HepG2 (cell line): ENCODE data around the gene SLC43A1. TPM values are rescaled to one million over a fixed set of nuclear protein-coding genes. Genes with fewer than 3 reads are reported as not detected.

Experiments
- BRF2 ChIP-seq: sonication (generic); formaldehyde crosslinking; IDR thresholded peaks from 2 replicates; pipeline ENCODE4 v1.8.1; 2022; ENCODE audit warnings: mild to moderate bottlenecking, missing genetic modification reagents
- ELF4 ChIP-seq: sonication (generic); formaldehyde crosslinking; IDR thresholded peaks from 2 replicates; pipeline ENCODE4 v1.5.0; 2020; ENCODE audit warnings: missing genetic modification reagents, mild to moderate bottlenecking, moderate library complexity, borderline replicate concordance
- HOMEZ ChIP-seq: IDR thresholded peaks from 2 replicates; pipeline ENCODE4 v1.6.1; 2016; ENCODE audit warnings: low read depth
- KDM1A ChIP-seq: IDR thresholded peaks from 2 replicates; pipeline ENCODE4 v1.6.1; 2016; ENCODE audit warnings: missing compliant biosample characterization
- NONO ChIP-seq, 2 experiments: fragments of 450-650 bp in 1 of 2; sonication (generic) in 1 of 2; formaldehyde crosslinking in 1 of 2; IDR thresholded peaks in 1 of 2; conservative IDR thresholded peaks in 1 of 2; 2 replicates each; pipeline versions ENCODE4 v1.6.1 to v1.8.0; 2017 to 2022; ENCODE audit warnings: mild to moderate bottlenecking in 1 of 2, missing genetic modification reagents in 1 of 2, moderate library complexity in 1 of 2
- SAP130 ChIP-seq: IDR thresholded peaks from 2 replicates; pipeline ENCODE4 v1.6.1; 2016; ENCODE audit warnings: low read depth
- ZBTB38 ChIP-seq: sonication (generic); formaldehyde crosslinking; IDR thresholded peaks from 2 replicates; pipeline ENCODE4 v1.5.1; 2020; ENCODE audit warnings: mild to moderate bottlenecking, missing genetic modification reagents
- ZEB1 ChIP-seq: IDR thresholded peaks from 2 replicates; pipeline ENCODE4 v1.6.1; 2012; ENCODE audit warnings: mild to moderate bottlenecking, low read depth, inconsistent platforms; ENCODE audit not compliant: insufficient replicate concordance
- ZNF598 ChIP-seq: sonication (generic); formaldehyde crosslinking; IDR thresholded peaks from 2 replicates; pipeline ENCODE4 v1.5.1; 2020; ENCODE audit warnings: mild to moderate bottlenecking, missing genetic modification reagents, borderline replicate concordance
- ZNF784 ChIP-seq: sonication (generic); formaldehyde crosslinking; IDR thresholded peaks from 2 replicates; pipeline ENCODE4 v1.5.1; 2020; ENCODE audit warnings: missing genetic modification reagents, mild to moderate bottlenecking, borderline replicate concordance
- ZSCAN25 ChIP-seq: sonication (generic); formaldehyde crosslinking; IDR thresholded peaks from 2 replicates; pipeline ENCODE4 v1.8.0; 2022; ENCODE audit warnings: mild to moderate bottlenecking, missing genetic modification reagents
- polyA plus RNA-seq, 8 experiments: library from polyadenylated mRNA; depleted of rRNA in 3 of 8; stranded (reverse) in 7 of 8; unstranded in 1 of 8; fragments of >200 nt; fragmentation: Illumina TruSeq in 4 of 8; extraction: Trizol in 4 of 8; gene quantifications; 2 replicates each; pipeline versions ENCODE4 v1.2.1 to v1.2.3, GENCODE V29; 2011 to 2016; ENCODE audit warnings: low read depth in 4 of 8, missing spikeins in 1 of 8, mixed read lengths in 1 of 8; ENCODE audit not compliant: insufficient read depth in 1 of 8
- total RNA-seq, 5 experiments: library from RNA; depleted of rRNA; stranded (reverse); fragments of >200 nt; fragmentation: Illumina TruSeq; extraction: Trizol; gene quantifications; 2 replicates each; pipeline ENCODE4 v1.2.3, GENCODE V29; 2016; ENCODE audit warnings: low read depth in 1 of 5
- TF ChIP-seq, protein P1 (sequence below): sonication (generic); formaldehyde crosslinking; IDR thresholded peaks from one replicate; pipeline ENCODE4 v1.5.1; 2020; ENCODE audit warnings: mild to moderate bottlenecking, missing genetic modification reagents; ENCODE audit errors: not compliant biosample characterization
- TF ChIP-seq, protein P2 (sequence below): IDR thresholded peaks from 2 replicates; pipeline ENCODE4 v1.6.1; 2012; ENCODE audit warnings: inconsistent platforms
- TF ChIP-seq, protein P3 (sequence below): sonication (generic); formaldehyde crosslinking; IDR thresholded peaks from 2 replicates; pipeline ENCODE4 v1.5.1; 2020; ENCODE audit warnings: missing genetic modification reagents, mild to moderate bottlenecking, borderline replicate concordance

The SLC43A1 gene
- total and polyA plus RNA-seq, 2 of the 13 experiments (the other 11 are each of a cell fraction or from before 2014, with no cell fraction given) = 72.3 to 87.6 TPM

DNA sequence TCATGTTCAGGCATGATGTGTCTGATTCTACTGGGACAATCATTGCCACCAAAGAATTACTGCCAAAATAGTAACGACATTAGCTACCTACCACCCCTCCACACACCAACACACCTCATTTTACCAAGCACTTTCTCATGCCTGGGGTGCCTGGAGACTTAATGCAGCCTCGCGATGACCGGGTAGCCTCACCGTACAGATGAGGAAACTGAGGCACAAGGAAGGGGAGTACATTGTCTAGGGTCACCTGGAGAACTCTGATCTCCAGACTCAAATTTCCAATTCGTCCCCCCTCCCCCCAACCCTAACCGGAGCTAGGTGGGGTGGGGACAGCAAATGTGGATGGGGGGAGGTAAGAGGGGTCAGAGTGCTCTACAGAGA is 57.9 kb downstream of the SLC43A1 start (continued):
- TF ChIP-seq, protein P1, sequence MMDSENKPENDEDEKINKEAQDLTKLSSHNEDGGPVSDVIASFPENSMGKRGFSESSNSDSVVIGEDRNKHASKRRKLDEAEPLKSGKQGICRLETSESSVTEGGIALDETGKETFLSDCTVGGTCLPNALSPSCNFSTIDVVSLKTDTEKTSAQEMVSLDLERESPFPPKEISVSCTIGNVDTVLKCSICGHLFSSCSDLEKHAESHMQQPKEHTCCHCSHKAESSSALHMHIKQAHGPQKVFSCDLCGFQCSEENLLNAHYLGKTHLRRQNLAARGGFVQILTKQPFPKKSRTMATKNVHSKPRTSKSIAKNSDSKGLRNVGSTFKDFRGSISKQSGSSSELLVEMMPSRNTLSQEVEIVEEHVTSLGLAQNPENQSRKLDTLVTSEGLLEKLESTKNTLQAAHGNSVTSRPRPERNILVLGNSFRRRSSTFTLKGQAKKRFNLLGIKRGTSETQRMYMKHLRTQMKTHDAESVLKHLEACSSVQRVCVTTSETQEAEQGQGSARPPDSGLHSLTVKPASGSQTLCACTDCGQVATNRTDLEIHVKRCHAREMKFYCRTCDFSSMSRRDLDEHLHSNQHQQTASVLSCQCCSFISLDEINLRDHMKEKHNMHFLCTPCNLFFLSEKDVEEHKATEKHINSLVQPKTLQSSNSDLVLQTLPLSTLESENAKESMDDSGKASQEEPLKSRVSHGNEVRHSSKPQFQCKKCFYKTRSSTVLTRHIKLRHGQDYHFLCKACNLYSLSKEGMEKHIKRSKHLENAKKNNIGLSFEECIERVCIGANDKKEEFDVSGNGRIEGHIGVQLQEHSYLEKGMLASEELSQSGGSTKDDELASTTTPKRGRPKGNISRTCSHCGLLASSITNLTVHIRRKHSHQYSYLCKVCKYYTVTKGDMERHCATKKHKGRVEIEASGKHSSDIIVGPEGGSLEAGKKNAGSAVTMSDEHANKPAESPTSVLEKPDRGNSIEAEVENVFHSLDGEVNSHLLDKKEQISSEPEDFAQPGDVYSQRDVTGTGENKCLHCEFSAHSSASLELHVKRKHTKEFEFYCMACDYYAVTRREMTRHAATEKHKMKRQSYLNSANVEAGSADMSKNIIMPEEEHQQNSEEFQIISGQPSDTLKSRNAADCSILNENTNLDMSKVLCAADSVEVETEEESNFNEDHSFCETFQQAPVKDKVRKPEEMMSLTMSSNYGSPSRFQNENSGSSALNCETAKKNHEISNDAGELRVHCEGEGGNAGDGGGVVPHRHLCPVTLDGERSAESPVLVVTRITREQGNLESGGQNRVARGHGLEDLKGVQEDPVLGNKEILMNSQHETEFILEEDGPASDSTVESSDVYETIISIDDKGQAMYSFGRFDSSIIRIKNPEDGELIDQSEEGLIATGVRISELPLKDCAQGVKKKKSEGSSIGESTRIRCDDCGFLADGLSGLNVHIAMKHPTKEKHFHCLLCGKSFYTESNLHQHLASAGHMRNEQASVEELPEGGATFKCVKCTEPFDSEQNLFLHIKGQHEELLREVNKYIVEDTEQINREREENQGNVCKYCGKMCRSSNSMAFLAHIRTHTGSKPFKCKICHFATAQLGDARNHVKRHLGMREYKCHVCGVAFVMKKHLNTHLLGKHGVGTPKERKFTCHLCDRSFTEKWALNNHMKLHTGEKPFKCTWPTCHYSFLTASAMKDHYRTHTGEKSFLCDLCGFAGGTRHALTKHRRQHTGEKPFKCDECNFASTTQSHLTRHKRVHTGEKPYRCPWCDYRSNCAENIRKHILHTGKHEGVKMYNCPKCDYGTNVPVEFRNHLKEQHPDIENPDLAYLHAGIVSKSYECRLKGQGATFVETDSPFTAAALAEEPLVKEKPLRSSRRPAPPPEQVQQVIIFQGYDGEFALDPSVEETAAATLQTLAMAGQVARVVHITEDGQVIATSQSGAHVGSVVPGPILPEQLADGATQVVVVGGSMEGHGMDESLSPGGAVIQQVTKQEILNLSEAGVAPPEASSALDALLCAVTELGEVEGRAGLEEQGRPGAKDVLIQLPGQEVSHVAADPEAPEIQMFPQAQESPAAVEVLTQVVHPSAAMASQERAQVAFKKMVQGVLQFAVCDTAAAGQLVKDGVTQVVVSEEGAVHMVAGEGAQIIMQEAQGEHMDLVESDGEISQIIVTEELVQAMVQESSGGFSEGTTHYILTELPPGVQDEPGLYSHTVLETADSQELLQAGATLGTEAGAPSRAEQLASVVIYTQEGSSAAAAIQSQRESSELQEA (CRISPR knock-in tag) = peak; percentile 34
- TF ChIP-seq ZNF598 (peak; percentile 74; the same call in 1 of the 2 replicates), KDM1A (0 out of 2 replicates have a peak, but pooled peaks have one; percentile 13), ELF4 (CRISPR knock-in tag) (no peak), ZBTB38 (CRISPR knock-in tag) (0 out of 2 replicates have a peak, but pooled peaks have one; percentile 7), ZSCAN25 (CRISPR knock-in tag) (0 out of 2 replicates have a peak, but pooled peaks have one; percentile 60), BRF2 (CRISPR knock-in tag) (no peak), HOMEZ (CRISPR knock-in tag) (0 out of 2 replicates have a peak, but pooled peaks have one; percentile 3), NONO (IDR thresholded peaks at IDR 0.05) (no peak), NONO (CRISPR knock-in tag; conservative IDR thresholded peaks at IDR 0.05) (peak; percentile 51; the same call in 1 of the 2 replicates), ZEB1 (peak; percentile 26), SAP130 (0 out of 2 replicates have a peak, but pooled peaks have one; percentile 14), ZNF784 (CRISPR knock-in tag) (0 out of 2 replicates have a peak, but pooled peaks have one; percentile 63)
- TF ChIP-seq, protein P2, sequence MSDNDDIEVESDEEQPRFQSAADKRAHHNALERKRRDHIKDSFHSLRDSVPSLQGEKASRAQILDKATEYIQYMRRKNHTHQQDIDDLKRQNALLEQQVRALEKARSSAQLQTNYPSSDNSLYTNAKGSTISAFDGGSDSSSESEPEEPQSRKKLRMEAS = peak; percentile 31; the same call in 1 of the 2 replicates
- TF ChIP-seq, protein P3, sequence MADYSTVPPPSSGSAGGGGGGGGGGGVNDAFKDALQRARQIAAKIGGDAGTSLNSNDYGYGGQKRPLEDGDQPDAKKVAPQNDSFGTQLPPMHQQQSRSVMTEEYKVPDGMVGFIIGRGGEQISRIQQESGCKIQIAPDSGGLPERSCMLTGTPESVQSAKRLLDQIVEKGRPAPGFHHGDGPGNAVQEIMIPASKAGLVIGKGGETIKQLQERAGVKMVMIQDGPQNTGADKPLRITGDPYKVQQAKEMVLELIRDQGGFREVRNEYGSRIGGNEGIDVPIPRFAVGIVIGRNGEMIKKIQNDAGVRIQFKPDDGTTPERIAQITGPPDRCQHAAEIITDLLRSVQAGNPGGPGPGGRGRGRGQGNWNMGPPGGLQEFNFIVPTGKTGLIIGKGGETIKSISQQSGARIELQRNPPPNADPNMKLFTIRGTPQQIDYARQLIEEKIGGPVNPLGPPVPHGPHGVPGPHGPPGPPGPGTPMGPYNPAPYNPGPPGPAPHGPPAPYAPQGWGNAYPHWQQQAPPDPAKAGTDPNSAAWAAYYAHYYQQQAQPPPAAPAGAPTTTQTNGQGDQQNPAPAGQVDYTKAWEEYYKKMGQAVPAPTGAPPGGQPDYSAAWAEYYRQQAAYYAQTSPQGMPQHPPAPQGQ = 0 out of 2 replicates have a peak, but pooled peaks have one; percentile 48
